DOHH2 (cell line): ENCODE data around the gene ELMOD3.

Source experiments
- CTCF ChIP-seq: fragments of 200-600 bp; sonication (generic); IDR thresholded peaks from one replicate; pipeline ENCODE4 v1.5.1; 2014; ENCODE audit warnings: antibody characterized with exemption, mild to moderate bottlenecking, low read depth, low read length; ENCODE audit not compliant: poor library complexity, severe bottlenecking
- EZH2phosphoT487 ChIP-seq: fragments of 200-600 bp; sonication (generic); IDR thresholded peaks from 2 replicates; pipeline ENCODE4 v1.6.1; 2017; ENCODE audit warnings: borderline replicate concordance, mild to moderate bottlenecking, antibody characterized with exemption, low read length, moderate library complexity, mixed read lengths

GRCh38 chr2:85425588-85425987 lies 71.0 kb downstream of the ELMOD3 start:
- TF ChIP-seq CTCF (no peak), EZH2phosphoT487 (no peak)
